GM12874 (cell line): Measurements from ENCODE around the gene SUCO.

Experiments
- TF ChIP-seq, protein P1 (sequence below): IDR thresholded peaks from 2 replicates; pipeline ENCODE4 v1.5.1; 2011; ENCODE audit warnings: low read depth, mild to moderate bottlenecking, control low read depth, low read length, moderate library complexity; ENCODE audit not compliant: insufficient read depth

SUCO gene

DNA sequence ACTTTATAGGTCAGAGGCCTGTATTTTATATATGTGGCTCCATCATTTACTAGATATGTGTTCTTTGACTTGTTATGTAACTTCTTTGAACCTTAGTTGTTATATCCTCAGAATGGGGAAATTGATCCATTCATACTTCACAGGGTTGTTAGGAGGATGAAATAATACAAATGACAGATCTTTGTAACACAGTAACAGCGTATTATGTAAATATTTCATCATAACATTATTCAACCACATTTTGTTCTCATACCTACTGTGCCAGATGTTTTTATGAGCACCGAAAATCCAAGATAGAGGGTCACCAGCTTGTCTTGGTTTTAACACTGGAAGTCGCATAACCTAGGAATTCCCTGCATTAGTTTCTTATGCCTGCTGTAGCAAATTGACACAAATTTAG is 3.3 kb downstream of the SUCO start:
- TF ChIP-seq, protein P1, sequence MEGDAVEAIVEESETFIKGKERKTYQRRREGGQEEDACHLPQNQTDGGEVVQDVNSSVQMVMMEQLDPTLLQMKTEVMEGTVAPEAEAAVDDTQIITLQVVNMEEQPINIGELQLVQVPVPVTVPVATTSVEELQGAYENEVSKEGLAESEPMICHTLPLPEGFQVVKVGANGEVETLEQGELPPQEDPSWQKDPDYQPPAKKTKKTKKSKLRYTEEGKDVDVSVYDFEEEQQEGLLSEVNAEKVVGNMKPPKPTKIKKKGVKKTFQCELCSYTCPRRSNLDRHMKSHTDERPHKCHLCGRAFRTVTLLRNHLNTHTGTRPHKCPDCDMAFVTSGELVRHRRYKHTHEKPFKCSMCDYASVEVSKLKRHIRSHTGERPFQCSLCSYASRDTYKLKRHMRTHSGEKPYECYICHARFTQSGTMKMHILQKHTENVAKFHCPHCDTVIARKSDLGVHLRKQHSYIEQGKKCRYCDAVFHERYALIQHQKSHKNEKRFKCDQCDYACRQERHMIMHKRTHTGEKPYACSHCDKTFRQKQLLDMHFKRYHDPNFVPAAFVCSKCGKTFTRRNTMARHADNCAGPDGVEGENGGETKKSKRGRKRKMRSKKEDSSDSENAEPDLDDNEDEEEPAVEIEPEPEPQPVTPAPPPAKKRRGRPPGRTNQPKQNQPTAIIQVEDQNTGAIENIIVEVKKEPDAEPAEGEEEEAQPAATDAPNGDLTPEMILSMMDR = no peak

DNA sequence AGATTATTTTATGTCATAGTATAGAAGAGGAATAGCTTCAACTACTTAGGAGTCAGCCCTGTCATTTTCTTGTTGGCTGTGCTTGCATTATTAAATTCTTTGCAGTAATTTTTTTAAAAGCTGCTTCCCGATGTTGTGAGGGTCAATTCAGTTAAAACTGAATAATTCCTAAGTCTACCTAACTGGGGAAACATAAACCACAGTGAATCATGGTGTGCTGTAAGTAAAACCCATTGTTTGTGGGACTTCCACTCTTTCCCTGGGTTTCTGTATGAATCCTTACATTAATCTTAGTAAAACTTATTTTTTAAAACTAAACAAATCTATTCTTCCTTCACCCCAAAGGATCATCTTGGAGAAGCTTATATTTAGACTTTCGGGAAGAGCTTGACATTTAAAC is 4.4 kb downstream of the SUCO start:
- TF ChIP-seq, protein P1 = no peak

DNA sequence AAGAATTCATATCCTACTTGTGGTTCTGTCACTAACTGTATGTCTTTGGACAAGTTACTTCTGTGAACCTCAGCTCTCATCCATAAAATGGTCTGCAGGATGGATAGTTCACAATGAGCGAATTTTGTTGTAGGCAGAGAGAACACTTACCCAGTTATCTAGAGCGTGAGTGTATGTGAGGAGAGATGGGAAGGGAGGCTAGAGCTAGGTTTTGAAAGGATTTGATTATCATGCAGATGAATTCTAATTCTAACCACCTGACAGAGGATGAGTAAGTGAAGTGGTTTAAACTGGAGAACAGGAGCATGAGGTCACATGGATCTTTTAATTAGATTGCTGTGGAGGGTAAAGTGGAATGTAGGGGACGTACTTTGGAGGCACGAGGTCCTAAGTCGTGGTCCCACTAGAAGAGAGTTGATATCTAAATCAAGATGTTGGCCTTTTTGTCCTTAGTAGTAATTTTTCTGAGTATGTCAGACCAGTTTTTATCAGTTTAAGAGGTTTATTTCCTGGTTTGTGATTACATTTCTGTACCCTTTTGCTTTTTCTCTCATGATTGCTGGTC is 5.0 kb downstream of the SUCO start:
- TF ChIP-seq, protein P1 = no peak

DNA sequence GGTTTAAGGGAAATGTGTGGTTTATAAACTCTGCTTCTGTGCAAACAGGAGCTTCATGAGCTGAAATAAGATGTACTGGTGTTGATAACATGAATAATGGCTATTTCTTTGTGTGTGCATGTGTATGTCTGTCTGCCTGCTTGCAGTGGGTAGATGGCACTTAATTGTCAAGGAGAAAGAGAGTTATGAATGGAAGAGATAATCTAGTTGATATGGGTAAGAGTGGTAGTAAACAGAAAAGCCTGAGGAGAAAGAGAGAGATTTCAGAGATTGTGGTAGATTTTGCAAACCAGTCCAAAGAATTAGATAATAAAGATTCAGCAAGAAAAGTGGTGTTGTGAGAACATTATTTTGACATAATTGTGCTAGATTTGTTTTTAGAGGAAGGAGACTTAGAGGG is 7.7 kb downstream of the SUCO start:
- TF ChIP-seq, protein P1 = no peak

DNA sequence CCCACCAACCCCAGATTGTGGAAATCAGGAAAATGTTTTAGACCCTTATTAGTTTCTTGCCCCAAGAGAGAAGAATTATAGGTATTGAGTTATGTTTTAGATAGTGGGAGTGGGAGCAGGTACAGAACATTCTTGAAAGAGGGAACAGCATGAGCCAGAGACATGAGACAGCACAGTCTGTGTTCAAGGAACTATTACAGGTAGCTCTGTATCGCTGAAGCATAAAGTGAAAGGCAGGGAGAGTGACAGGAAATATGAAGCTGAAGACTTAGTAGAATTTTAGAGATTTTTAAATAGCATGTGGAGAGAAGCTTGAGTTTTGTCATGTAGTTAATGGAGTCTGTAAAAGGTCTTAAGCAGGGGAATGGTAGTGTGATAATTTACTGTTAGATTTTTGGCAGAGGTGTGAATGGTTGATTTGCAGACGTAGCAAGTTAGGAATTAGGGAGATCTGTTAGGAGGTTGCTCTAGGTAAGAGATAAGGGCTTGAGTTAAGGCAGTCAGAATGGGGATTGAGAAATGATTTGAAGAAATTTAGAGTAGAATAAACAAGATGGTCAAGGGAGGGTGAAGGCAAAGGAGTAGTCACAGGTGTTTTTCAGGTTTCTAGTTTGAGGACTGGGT is 11.6 kb downstream of the SUCO start:
- TF ChIP-seq, protein P1 = no peak

DNA sequence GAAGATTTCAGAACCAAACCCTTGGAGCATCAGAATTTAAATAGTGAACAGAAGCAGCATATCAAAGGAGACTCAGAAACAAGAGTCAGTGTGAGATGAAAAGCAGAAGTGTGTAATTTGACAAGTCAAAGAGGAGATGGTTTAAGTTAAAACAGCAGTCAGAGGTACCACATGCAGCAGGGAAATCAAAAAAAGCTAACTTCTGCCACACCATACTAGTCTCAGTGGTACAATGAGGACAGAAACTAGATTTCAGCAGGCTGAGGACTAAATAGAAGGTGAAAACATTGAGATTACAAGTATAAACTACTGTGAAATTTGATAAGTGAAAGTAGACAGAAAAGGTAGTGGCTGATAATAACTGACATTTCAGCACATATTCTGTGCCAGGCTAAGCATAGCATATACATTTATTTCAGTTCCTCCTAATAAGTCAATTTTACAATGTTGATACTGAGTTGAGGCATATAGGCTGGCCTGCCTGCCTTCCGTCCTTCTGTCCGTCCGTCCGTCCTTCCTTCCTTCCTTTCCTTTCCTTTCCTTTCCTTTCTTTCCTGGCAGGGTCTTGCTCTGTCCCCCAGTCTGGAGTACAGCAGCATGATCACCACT is 12.6 kb downstream of the SUCO start:
- TF ChIP-seq, protein P1 = no peak

DNA sequence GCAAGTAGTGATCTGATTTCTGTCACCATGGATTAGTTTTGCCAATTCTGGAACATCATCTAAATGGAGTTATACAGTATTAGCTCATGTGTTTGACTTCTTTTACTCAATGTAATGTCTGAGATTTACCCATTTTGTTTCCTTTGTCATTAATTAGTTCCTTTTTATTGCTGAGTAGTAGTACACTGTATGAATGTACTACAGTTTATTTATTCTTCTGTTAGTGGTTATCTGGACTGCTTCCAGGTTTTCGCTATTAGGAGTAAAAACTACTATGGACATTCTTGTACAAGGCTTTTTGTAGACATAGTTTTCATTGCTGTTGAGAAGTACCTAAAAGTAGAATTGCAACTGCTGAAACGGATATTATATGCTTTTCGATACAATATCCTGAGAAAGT is 14.1 kb downstream of the SUCO start:
- TF ChIP-seq, protein P1 = no peak
